Measurements from ENCODE around the gene PFDN6. TPM values are rescaled to one million over a fixed set of nuclear protein-coding genes. Genes with fewer than 3 reads are reported as not detected.

PFDN6 gene
- total RNA-seq, 2 donors from 2014 or later, result 36.5 to 77.0 TPM

DNA sequence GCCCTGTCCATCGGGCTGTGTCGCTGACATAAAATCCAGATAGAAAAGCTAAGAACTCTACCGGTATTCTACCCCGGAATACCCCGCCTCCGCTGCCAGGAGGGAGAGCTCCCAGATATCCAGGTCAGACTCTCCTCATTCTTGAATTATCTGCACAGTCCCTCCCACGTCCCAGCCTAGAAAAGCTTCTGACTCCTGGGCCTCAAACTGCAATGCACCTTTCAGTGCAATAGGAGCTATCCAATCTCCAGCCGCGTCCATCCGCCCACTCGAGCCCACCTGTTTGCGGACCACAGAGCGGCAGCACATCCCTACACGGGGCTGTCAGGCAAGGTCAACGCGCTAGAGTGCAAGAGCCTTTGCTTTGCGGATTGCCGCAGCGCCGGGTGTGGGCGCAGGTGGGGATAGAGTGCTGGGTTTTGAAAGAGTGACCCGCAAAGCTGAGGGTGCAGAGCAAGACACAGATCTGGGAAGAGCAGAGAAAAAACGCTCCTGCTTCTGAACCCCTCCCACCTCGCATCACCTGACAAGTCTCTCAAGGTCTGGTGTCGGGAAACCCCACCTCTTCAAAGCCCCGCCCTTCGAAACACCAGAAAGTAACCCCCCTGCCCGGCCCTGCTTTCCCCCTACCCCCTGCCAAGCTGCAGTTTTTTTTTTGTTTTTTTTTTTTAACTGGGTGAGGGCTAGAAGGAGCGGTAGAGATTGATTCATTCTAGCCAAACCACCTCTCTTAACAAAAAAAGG is 23.1 kb downstream of the PFDN6 start:
- H3K27me3 ChIP-seq, result no peaks in the 10 kb centered on the region
- intact Hi-C loops (cut with DNase I), result loop anchor here (10.0 kb wide), 1 partner anchor 102 kb away; the partner anchor contains the start of genes CUTA and PHF1
- H3K9ac ChIP-seq (ENCODE audit: low read depth in 2 of 2, low read length in 2 of 2), result peak overlapping the region; percentile 89 to 99
- peak overlapping the region; percentile 100 for H3K27ac ChIP-seq
- H3K36me3 ChIP-seq, result no peaks in the 10 kb centered on the region
- H3K9me3 ChIP-seq, result no peaks in the 10 kb centered on the region
- H3K4me1 ChIP-seq, result peaks cover 16% of the 10 kb centered on the region
- peak overlapping the region; percentile 79 for H3K4me3 ChIP-seq
- DNase-seq, result peak; percentile 94
- TF ChIP-seq, protein P1, sequence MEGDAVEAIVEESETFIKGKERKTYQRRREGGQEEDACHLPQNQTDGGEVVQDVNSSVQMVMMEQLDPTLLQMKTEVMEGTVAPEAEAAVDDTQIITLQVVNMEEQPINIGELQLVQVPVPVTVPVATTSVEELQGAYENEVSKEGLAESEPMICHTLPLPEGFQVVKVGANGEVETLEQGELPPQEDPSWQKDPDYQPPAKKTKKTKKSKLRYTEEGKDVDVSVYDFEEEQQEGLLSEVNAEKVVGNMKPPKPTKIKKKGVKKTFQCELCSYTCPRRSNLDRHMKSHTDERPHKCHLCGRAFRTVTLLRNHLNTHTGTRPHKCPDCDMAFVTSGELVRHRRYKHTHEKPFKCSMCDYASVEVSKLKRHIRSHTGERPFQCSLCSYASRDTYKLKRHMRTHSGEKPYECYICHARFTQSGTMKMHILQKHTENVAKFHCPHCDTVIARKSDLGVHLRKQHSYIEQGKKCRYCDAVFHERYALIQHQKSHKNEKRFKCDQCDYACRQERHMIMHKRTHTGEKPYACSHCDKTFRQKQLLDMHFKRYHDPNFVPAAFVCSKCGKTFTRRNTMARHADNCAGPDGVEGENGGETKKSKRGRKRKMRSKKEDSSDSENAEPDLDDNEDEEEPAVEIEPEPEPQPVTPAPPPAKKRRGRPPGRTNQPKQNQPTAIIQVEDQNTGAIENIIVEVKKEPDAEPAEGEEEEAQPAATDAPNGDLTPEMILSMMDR (IDR thresholded peaks at IDR 0.05), result no peak

GRCh38 chr6:33313105-33313708 is 23.8 kb downstream of the PFDN6 start:
- H3K36me3 ChIP-seq, result no peaks in the 10 kb centered on the region
- TF ChIP-seq, protein P1 (IDR thresholded peaks at IDR 0.05), result no peak
- intact Hi-C loops (cut with DNase I), result loop anchor here (10.0 kb wide), 1 partner anchor 102 kb away; the partner anchor contains the start of genes CUTA and PHF1

DNA sequence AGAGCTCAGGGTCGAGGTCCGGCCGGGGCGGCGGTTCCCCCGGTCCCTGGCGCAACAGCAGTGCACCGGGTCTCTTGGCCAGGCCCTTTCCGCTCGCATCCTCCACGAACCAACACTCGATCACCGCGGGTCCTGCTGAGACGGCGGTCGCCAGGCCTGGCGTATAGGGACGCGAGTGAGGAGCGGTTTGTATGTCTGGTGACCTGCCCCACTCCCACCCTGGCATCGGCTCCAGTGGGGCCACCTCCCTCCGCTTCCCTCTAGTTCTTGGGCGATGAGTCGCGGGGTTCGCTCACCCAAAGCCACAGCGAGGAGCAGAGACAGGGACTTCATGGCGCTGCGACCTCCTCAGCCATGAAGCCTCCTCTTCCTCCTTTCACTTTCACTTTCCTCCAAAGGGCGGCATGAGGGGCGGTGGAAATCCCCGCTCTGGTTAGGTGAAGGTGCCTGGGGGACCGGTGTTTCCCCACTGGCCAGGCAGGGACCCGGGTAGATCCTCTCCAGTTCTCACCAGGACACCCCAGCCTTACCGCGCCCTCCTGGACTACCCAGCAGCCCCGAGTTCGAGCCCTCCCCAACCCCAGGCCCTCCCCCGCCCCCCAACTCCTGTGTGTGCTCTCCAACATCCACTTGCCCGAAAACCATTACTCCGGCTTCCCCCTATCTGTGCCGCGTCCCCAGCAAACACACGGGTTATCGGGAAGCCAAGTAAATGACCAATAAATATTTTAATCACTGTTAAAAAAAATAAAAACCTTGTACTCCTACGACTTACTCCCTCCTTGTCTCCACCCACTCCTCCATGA is 24.5 kb downstream of the PFDN6 start, which contains the start of gene TAPBP:
Gene TAPBP (minus strand): TSS at position 370 of the 806 bp plus-strand sequence. CDS start 37 bp downstream, at position 333.
- peak within 1 kb of the TSS; percentile 89 to 99 for H3K9ac ChIP-seq (ENCODE audit: low read depth in 2 of 2, low read length in 2 of 2)
- peak within 1 kb of the TSS; percentile 100 for H3K27ac ChIP-seq
- no peaks in the 10 kb centered on the region for H3K27me3 ChIP-seq
- TF ChIP-seq, protein P1 (IDR thresholded peaks at IDR 0.05), result no peak
- peak within 1 kb of the TSS; percentile 79 for H3K4me3 ChIP-seq
- no peaks in the 10 kb centered on the region for H3K9me3 ChIP-seq
- no peaks in the 10 kb centered on the region for H3K36me3 ChIP-seq
- DNase-seq, result peak; percentile 76
- intact Hi-C loops (cut with DNase I), result loop anchor here (10.0 kb wide), 1 partner anchor 101 kb away; the partner anchor contains the start of genes CUTA and PHF1
- H3K4me1 ChIP-seq, result peaks cover 21% of the 10 kb centered on the region

More at GRCh38 chr6:33313105-33313708, 23.8 kb downstream of the PFDN6 start:
- Histone ChIP-seq H3K27me3 (no peaks in the 10 kb centered on the region), H3K9me3 (no peaks in the 10 kb centered on the region), H3K4me1 (peaks cover 16% of the 10 kb centered on the region), H3K4me3 (peak overlapping the region; percentile 79), H3K9ac (ENCODE audit: low read depth in 2 of 2, low read length in 2 of 2) (peak overlapping the region; percentile 89 to 99), H3K27ac (peak overlapping the region; percentile 100)
- DNase-seq, result no peak

GRCh38 chr6:33314515-33314942 is 25.1 kb downstream of the PFDN6 start:
- peaks cover 23% of the 10 kb centered on the region for H3K4me1 ChIP-seq

More at GRCh38 chr6:33314515-33314942, 25.1 kb downstream of the PFDN6 start:
- intact Hi-C loops (cut with DNase I), result loop anchor here (10.0 kb wide), 1 partner anchor 100 kb away; the partner anchor contains the start of genes CUTA and PHF1
- Histone ChIP-seq H3K4me3 (peak overlapping the region; percentile 79), H3K9ac (ENCODE audit: low read depth in 2 of 2, low read length in 2 of 2) (peak overlapping the region; percentile 89 to 99), H3K36me3 (no peaks in the 10 kb centered on the region), H3K27ac (peak overlapping the region; percentile 100), H3K9me3 (no peaks in the 10 kb centered on the region), H3K27me3 (no peaks in the 10 kb centered on the region)
- DNase-seq, result peak; percentile 81
- TF ChIP-seq, protein P1 (IDR thresholded peaks at IDR 0.05), result no peak

Data from colonic mucosa (tissue), 4 donors.